NCI-H1436 (cell line): ENCODE measurements around the gene ZNF281.
"Not testable (repeated sequence)": the region's sequence is repeated elsewhere in the genome, so short reads cannot be mapped to it uniquely, and the experiment has no call there.

Experiments
- DNase-seq: peaks from one replicate; lab custom pipeline; 2025; lab: John Stamatoyannopoulos, UW

Gene ZNF281

GRCh38 chr1:200363264-200363933, 46.4 kb downstream of the ZNF281 start:
- DNase-seq, result no peak

DNA sequence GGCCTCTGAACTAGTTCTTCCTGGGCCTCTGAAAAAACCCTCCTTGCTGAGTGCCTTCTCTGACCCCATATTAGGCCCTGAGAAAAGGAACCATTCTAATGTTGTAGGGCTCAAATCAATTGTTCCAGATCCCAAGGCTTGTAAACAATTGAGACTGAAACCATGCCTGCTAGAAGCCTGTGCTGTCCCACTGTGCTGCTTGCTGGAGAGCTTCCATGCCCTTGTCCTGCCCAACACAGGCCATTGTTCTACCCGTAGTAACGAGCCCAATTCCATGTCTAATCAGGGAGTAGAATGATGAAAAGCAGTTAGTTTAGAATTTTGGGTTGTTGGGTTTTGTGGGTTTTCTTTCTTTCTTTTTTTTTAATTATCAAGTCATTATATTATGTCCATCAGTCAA, 47.4 kb downstream of the ZNF281 start:
- DNase-seq, result no peak

GRCh38 chr1:200359610-200360163, 50.1 kb downstream of the ZNF281 start:
- no peak for DNase-seq

DNA sequence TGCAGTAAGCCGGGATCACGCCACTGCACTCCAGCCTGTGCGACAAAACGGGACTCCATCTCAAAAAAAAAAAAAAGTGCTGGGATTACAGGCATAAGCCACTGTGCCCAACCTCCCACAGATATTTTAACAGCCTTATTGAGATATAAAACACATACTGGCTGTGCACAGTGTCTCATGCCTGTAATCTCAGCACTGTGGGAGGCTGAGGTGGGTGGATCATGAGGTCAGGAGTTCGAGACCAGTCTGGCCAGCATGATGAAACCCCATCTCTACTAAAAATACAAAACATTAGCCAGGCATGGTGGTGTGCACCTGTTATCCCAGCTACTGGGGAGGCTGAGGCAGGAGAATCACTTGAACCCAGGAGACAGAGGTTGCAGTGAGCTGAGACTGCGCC, 51.9 kb downstream of the ZNF281 start:
- DNase-seq, result not testable (repeated sequence)

GRCh38 chr1:200355801-200356200, 54.0 kb downstream of the ZNF281 start:
- DNase-seq, result no peak
